ENCODE measurements around the gene CERS5. TPM values are rescaled to one million over a fixed set of nuclear protein-coding genes. Genes with fewer than 3 reads are reported as not detected.
A peak's percentile ranks its signal among the peaks of the same experiment; 100 is the strongest.

Gene CERS5
- total RNA-seq (10 to 100 TPM in 8 of 10 donors, 1 to 10 TPM in 2; 8.3 to 15.6 (median 11.4) TPM), polyA plus RNA-seq (10 to 100 TPM; 19.2 to 51.7 TPM)
- long read RNA-seq, donor 1, partial matches to known transcripts: 0 of 9 reads
- long read RNA-seq, donor 1, other reads (novel, unspliced or antisense): 8 of 9 reads
- long read RNA-seq, donor 2, transcript CERS5-201 (10 exons, 2,051 nt): major isoform, 6 of 19 reads
- long read RNA-seq, donor 2, partial matches to known transcripts: 3 of 19 reads
- long read RNA-seq, donor 2, other reads (novel, unspliced or antisense): 9 of 19 reads
- long read RNA-seq, donor 3, transcript CERS5-201 (10 exons, 2,051 nt): major isoform, 28 of 51 reads
- long read RNA-seq, donor 3, partial matches to known transcripts: 0 of 51 reads
- long read RNA-seq, donor 3, other reads (novel, unspliced or antisense): 22 of 51 reads

GRCh38 chr12:50167049-50167828 is at the start of gene CERS5:
TSS of gene CERS5 (minus strand) at chr12:50167369. CDS start at chr12:50167297, 72 bp downstream.
- Histone ChIP-seq H3K4me3 (peak within 1 kb of the TSS; percentile 57 to 100 (median 94)), H3K36me3 (no peaks in the 10 kb centered on the region), H3K4me1 (peaks cover 6 to 27% (median 13%) of the 10 kb centered on the region in 9 donors), H3K27me3 (no peaks in the 10 kb centered on the region), H3K27ac (peak within 1 kb of the TSS; percentile 60 to 99 (median 94)), H3K9me3 (peaks cover 0 to 10% (median 0%) of the 10 kb centered on the region in 11 donors)
- 0 to 1% methylated on average over 70 of the region's 70 CpGs for WGBS, 2 donors
- peak in 7 of 9 donors; percentile 21 to 51 (median 41) for TF ChIP-seq CTCF (IDR thresholded peaks at IDR 0.05)
- intact Hi-C loops (cut with DNase I): loop anchor here in 7 of 10 donors (1.0 to 10.0 kb wide), 5 partner anchors 52 to 82 kb away; partner anchors contain the start of genes SMARCD1 (in 4 of the 7) and COX14 (in 2 of the 7)
- ATAC-seq (peak; percentile 98 to 100 (median 99)), DNase-seq (peak; percentile 98 to 99)

GRCh38 chr12:50215033-50215432 is 47.9 kb upstream of the CERS5 start:
- no peaks in the 10 kb centered on the region for H3K27me3 ChIP-seq
- intact Hi-C loops (cut with DNase I): loop anchor here in 3 of 10 donors (2.0 to 10.0 kb wide), 2 partner anchors 54 to 100 kb away; no protein-coding TSS in a partner anchor
- no peak overlapping the region for H3K27ac ChIP-seq
- WGBS, 2 donors: 95 to 98% methylated on average over 3 of the region's 3 CpGs
- H3K36me3 ChIP-seq: peaks cover 0 to 39% (median 0%) of the 10 kb centered on the region in 9 donors
- no peaks in the 10 kb centered on the region for H3K9me3 ChIP-seq
- no peak overlapping the region for H3K4me3 ChIP-seq
- no peak for DNase-seq
- no peak for ATAC-seq
- TF ChIP-seq CTCF (IDR thresholded peaks at IDR 0.05): no peak
- peaks cover 5 to 44% (median 26%) of the 10 kb centered on the region in 9 donors for H3K4me1 ChIP-seq

- Histone ChIP-seq H3K4me3 (no peak overlapping the region), H3K27ac (no peak overlapping the region), H3K4me1 (peaks cover 5 to 36% (median 16%) of the 10 kb centered on the region in 9 donors), H3K36me3 (peaks cover 0 to 43% (median 0%) of the 10 kb centered on the region in 9 donors), H3K9me3 (no peaks in the 10 kb centered on the region), H3K27me3 (no peaks in the 10 kb centered on the region)
- intact Hi-C loops (cut with DNase I): loop anchor here in 5 of 10 donors (2.0 to 10.0 kb wide), 3 partner anchors 55 to 101 kb away; no protein-coding TSS in a partner anchor
- WGBS, 2 donors: 59 to 67% methylated on average over 1 of the region's 1 CpG
- no peak for TF ChIP-seq CTCF (IDR thresholded peaks at IDR 0.05)
- no peak for ATAC-seq
- DNase-seq: no peak
Observed at GRCh38 chr12:50214018-50214417, 46.8 kb upstream of the CERS5 start.

GRCh38 chr12:50213439-50213838 is 46.3 kb upstream of the CERS5 start:
- H3K4me3 ChIP-seq: no peak overlapping the region
- intact Hi-C loops (cut with DNase I): loop anchor here in 4 of 10 donors (5.0 to 10.0 kb wide), 2 partner anchors 99 to 101 kb away; no protein-coding TSS in a partner anchor
- DNase-seq (no peak), ATAC-seq (no peak)
- H3K4me1 ChIP-seq: peaks cover 5 to 36% (median 14%) of the 10 kb centered on the region in 9 donors
- peaks cover 0 to 48% (median 0%) of the 10 kb centered on the region in 9 donors for H3K36me3 ChIP-seq
- H3K9me3 ChIP-seq: no peaks in the 10 kb centered on the region
- no peaks in the 10 kb centered on the region for H3K27me3 ChIP-seq
- TF ChIP-seq CTCF (IDR thresholded peaks at IDR 0.05): no peak
- H3K27ac ChIP-seq: peak overlapping the region in 3 of 10 donors; percentile 14 to 83 (median 23)
- 93 to 98% methylated on average over 2 of the region's 2 CpGs for WGBS, 2 donors

Measured in heart right ventricle (tissue), 16 donors.